Endodermal cell (in vitro differentiated cells): ENCODE measurements around the gene TARS3. TPM values are rescaled to one million over a fixed set of nuclear protein-coding genes. Genes with fewer than 3 reads are reported as not detected.

Source experiments
- DNase-seq: peaks from one replicate; pipeline ENCODE4 v3.0.0-alpha.2; 2017
- H3K27ac ChIP-seq: 2 replicates; pipeline ENCODE4 v1.5.1; 2013; ENCODE audit warnings: mild to moderate bottlenecking, low read depth, low read length, moderate library complexity
- H3K27me3 ChIP-seq: 2 replicates; pipeline ENCODE4 v1.6.1; 2013; ENCODE audit warnings: mild to moderate bottlenecking, low read length, moderate library complexity; ENCODE audit not compliant: insufficient read depth, control insufficient read depth, poor library complexity, severe bottlenecking
- H3K36me3 ChIP-seq: 2 replicates; pipeline ENCODE4 v1.7.0; 2013; ENCODE audit warnings: mild to moderate bottlenecking, low read length, moderate library complexity; ENCODE audit not compliant: control insufficient read depth, insufficient read depth
- H3K4me1 ChIP-seq: one replicate; pipeline ENCODE4 v1.7.0; 2013; ENCODE audit warnings: low read length; ENCODE audit not compliant: control insufficient read depth, insufficient read depth
- H3K4me3 ChIP-seq: 2 replicates; pipeline ENCODE4 v1.5.1; 2013; ENCODE audit warnings: mild to moderate bottlenecking, low read length, moderate library complexity
- H3K9ac ChIP-seq: 2 replicates; pipeline ENCODE4 v1.6.1; 2013; ENCODE audit warnings: mild to moderate bottlenecking, low read length, moderate library complexity; ENCODE audit not compliant: poor library complexity, severe bottlenecking; ENCODE audit errors: extremely low read depth
- H3K9me3 ChIP-seq: 2 replicates; pipeline ENCODE4 v1.6.1; 2013; ENCODE audit warnings: mild to moderate bottlenecking, low read length, moderate library complexity; ENCODE audit not compliant: control insufficient read depth
- H3K27ac Mint-ChIP-seq: 2 replicates; pipeline ENCODE4 v1.8.0; 2020; ENCODE audit warnings: mixed read lengths
- H3K27me3 Mint-ChIP-seq: 2 replicates; pipeline ENCODE4 v1.8.0; 2021; ENCODE audit warnings: mild to moderate bottlenecking, mixed read lengths; ENCODE audit not compliant: insufficient read depth
- H3K36me3 Mint-ChIP-seq: 2 replicates; pipeline ENCODE4 v1.8.0; 2020; ENCODE audit warnings: low read depth, mixed read lengths
- H3K4me1 Mint-ChIP-seq: 2 replicates; pipeline ENCODE4 v1.8.0; 2020; ENCODE audit warnings: mixed read lengths
- H3K4me3 Mint-ChIP-seq: 2 replicates; pipeline ENCODE4 v1.8.0; 2020; ENCODE audit warnings: mild to moderate bottlenecking, moderate library complexity, mixed read lengths
- H3K9me3 Mint-ChIP-seq: 2 replicates; pipeline ENCODE4 v1.8.0; 2020; ENCODE audit warnings: mild to moderate bottlenecking, mixed read lengths
- CTCF ChIP-seq: fragments of 200-600 bp; sonication (generic); conservative IDR thresholded peaks from 2 replicates; pipeline ENCODE4 v1.5.0; 2021; ENCODE audit warnings: antibody characterized with exemption, mild to moderate bottlenecking
- WGBS, 2 experiments: methylation state at CpG; one replicate each; pipeline versions ENCODE4 v1.1.5 to v1.1.7; 2013; ENCODE audit warnings: missing lambda C conversion rate in 2 of 2, mixed read lengths in 1 of 2; ENCODE audit not compliant: insufficient coverage in 1 of 2, insufficient read length in 1 of 2; 5-methylcytosine and 5-hydroxymethylcytosine counted together
- total RNA-seq, 2 donors: library from RNA; stranded (reverse); fragmentation: NEBNext Ultra II Directional in 1 of 2; extraction: Animal tissue kit (Norgen Biotek cat#: 25700) in 1 of 2; gene quantifications; 2 replicates in 1 of 2; 3 replicates in 1 of 2; pipeline ENCODE4 v1.2.1, GENCODE V29; 2021

The TARS3 gene
- total RNA-seq, 2 donors from 2014 or later: 11.7 to 13.6 TPM

GRCh38 chr15:101662203-101662602, 62.1 kb downstream of the TARS3 start:
- Mint-ChIP-seq H3K27me3 (no peaks in the 10 kb centered on the region), H3K36me3 (peaks cover 10% of the 10 kb centered on the region), H3K4me3 (no peak overlapping the region), H3K9me3 (peaks cover 4% of the 10 kb centered on the region), H3K27ac (no peak overlapping the region), H3K4me1 (no peaks in the 10 kb centered on the region)
- Histone ChIP-seq H3K9me3 (peaks cover 7% of the 10 kb centered on the region), H3K4me3 (no peak overlapping the region), H3K27me3 (no peaks in the 10 kb centered on the region), H3K4me1 (no peaks in the 10 kb centered on the region), H3K9ac (no peak overlapping the region), H3K36me3 (no peaks in the 10 kb centered on the region), H3K27ac (no peak overlapping the region)
- no peak for TF ChIP-seq CTCF
- WGBS, 2 experiments: 92% methylated on average over 1 of the region's 1 CpG; no CpG with 5 or more reads in 1 of the 2 experiments
- DNase-seq: no peak

DNA sequence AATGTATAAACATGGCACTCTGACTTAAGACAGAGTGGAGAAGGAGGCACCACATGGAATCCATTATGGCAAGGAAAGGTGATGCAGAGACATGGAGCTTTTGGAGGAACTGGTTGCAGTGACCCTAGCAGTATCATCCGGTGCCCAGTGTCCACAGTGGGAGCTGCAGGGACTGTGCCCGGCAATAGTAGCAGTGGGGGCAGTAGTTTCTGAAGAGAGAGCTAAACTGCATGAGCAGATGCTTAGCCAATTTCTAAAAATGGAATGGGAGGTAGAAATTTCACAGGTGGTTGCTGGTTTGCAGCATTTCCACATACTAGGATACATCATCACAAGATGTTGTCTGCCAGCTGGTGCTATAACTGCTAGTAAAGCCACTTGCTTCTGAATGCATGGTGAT, 64.3 kb downstream of the TARS3 start:
- no peak for TF ChIP-seq CTCF

DNA sequence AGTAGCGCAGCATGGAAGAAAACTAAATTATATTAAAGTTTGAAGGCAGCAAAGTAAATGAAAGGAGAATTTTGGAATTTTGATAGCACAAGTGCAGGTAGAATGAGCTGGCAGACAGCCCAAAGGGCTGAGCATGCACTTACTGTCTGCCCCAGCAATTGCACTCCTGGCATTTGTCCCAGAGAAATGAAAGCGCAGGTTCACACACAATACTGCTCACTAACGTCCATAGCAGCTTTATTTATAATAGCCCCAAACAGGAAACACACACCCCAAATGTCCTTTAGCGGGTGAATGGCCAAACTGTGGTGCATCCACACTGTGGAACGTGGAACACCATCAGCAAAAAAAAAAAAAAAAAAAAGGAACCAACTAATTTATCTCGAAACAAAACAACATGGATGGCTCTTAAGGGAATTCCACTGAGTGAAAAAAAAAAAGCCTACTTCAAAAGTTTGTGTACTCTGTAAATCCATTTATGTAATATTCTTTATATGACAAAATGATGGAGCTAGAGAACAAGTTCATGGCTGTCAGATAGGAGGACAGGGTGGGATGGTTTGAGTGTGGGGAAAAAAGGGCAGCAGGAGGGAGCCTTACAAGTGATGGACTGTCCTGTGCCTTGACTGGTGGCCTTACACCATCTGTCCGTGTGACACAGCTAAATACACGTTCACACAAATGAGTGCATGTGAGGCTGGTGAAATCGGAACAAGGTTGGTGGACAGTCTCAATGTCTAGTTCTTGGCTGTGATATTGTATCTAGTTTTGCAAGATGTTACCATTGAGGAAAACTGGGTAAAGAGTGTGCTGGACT, 66.1 kb downstream of the TARS3 start:
- H3K9me3 Mint-ChIP-seq: no peaks in the 10 kb centered on the region
- no peak overlapping the region for H3K27ac ChIP-seq
- H3K4me3 Mint-ChIP-seq: no peak overlapping the region
- WGBS, 2 experiments: 93 to 97% methylated on average over 5 to 8 of the region's 9 CpGs
- no peaks in the 10 kb centered on the region for H3K9me3 ChIP-seq
- no peaks in the 10 kb centered on the region for H3K27me3 ChIP-seq
- H3K36me3 Mint-ChIP-seq: peaks cover 13% of the 10 kb centered on the region
- H3K36me3 ChIP-seq: no peaks in the 10 kb centered on the region
- DNase-seq: no peak
- H3K27ac Mint-ChIP-seq: no peak overlapping the region
- no peaks in the 10 kb centered on the region for H3K4me1 Mint-ChIP-seq
- H3K27me3 Mint-ChIP-seq: no peaks in the 10 kb centered on the region
- no peak overlapping the region for H3K4me3 ChIP-seq
- no peak overlapping the region for H3K9ac ChIP-seq
- no peak for TF ChIP-seq CTCF
- H3K4me1 ChIP-seq: no peaks in the 10 kb centered on the region

More for the DNA sequence above, 64.3 kb downstream of the TARS3 start:
- no peaks in the 10 kb centered on the region for H3K27me3 ChIP-seq
- no peak overlapping the region for H3K9ac ChIP-seq
- H3K4me3 Mint-ChIP-seq: no peak overlapping the region
- no peak overlapping the region for H3K27ac Mint-ChIP-seq
- no peak overlapping the region for H3K4me3 ChIP-seq
- H3K4me1 Mint-ChIP-seq: no peaks in the 10 kb centered on the region
- H3K27ac ChIP-seq: no peak overlapping the region
- H3K27me3 Mint-ChIP-seq: no peaks in the 10 kb centered on the region
- H3K4me1 ChIP-seq: no peaks in the 10 kb centered on the region
- WGBS, 2 experiments: 96 to 100% methylated on average over 2 of the region's 2 CpGs
- no peak for DNase-seq
- peaks cover 13% of the 10 kb centered on the region for H3K36me3 Mint-ChIP-seq
- no peaks in the 10 kb centered on the region for H3K9me3 ChIP-seq
- H3K9me3 Mint-ChIP-seq: no peaks in the 10 kb centered on the region
- H3K36me3 ChIP-seq: no peaks in the 10 kb centered on the region
